A673 (cell line): ENCODE results near the gene LKAAEAR1.

Experiments
- EZH2 ChIP-seq: fragments of 200-600 bp; sonication (generic); IDR thresholded peaks from 2 replicates; pipeline ENCODE4 v1.6.1; 2017; ENCODE audit warnings: borderline replicate concordance, low read depth, mild to moderate bottlenecking, mixed read lengths, antibody characterized with exemption, low read length; ENCODE audit not compliant: poor library complexity, severe bottlenecking
- TF ChIP-seq, protein P1 (sequence below): fragments of 300-800, 200-600 bp; sonication (generic); conservative IDR thresholded peaks from 2 replicates; pipeline ENCODE4 v1.5.1; 2017; ENCODE audit warnings: low read depth, mild to moderate bottlenecking, antibody characterized with exemption, low read length, moderate library complexity, mixed read lengths

DNA sequence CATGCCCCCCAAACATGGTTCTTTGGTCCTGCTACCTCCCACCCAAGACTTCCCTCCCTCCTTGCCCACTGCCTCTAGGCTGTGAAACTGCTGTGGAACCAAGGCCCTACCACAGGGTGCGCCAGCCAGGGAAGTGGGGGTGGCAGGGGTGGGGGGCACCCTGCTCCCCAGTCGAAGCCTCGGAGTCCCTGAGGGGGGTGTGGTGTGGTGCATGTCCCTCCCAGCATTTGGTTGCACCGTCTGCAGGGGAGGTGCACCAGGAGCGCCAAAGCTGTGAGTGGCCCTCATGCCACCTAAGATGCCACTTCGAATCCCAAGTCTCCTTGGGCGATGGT lies 6.7 kb downstream of the LKAAEAR1 start:
- TF ChIP-seq, protein P1, sequence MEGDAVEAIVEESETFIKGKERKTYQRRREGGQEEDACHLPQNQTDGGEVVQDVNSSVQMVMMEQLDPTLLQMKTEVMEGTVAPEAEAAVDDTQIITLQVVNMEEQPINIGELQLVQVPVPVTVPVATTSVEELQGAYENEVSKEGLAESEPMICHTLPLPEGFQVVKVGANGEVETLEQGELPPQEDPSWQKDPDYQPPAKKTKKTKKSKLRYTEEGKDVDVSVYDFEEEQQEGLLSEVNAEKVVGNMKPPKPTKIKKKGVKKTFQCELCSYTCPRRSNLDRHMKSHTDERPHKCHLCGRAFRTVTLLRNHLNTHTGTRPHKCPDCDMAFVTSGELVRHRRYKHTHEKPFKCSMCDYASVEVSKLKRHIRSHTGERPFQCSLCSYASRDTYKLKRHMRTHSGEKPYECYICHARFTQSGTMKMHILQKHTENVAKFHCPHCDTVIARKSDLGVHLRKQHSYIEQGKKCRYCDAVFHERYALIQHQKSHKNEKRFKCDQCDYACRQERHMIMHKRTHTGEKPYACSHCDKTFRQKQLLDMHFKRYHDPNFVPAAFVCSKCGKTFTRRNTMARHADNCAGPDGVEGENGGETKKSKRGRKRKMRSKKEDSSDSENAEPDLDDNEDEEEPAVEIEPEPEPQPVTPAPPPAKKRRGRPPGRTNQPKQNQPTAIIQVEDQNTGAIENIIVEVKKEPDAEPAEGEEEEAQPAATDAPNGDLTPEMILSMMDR: no peak
- no peak for TF ChIP-seq EZH2
